ENCODE results near the gene ACTL8.

- TF ChIP-seq POLR2AphosphoS5 (IDR thresholded peaks at IDR 0.05; ENCODE audit: low read depth, low read length), result no peak
- no peak for TF ChIP-seq REST (IDR thresholded peaks at IDR 0.05; ENCODE audit: insufficient read depth in 1 of 2, low read depth in 2 of 2, low read length in 2 of 2)
- TF ChIP-seq SIN3A (IDR thresholded peaks at IDR 0.05; ENCODE audit: borderline replicate concordance, insufficient read depth, low read length), result no peak
- TF ChIP-seq FOXP2 (optimal IDR thresholded peaks at IDR 0.05; ENCODE audit: borderline replicate concordance, extremely low read depth, extremely low read length, insufficient read depth), result no peak
Measured at GRCh38 chr1:17724150-17724549, 31.0 kb upstream of the ACTL8 start.

Data from PFSK-1 (cell line).